Fibroblast of lung (primary cell): ENCODE measurements around the gene VPS13D.

Experiments used
- CTCF ChIP-seq, 2 donors: IDR thresholded peaks in 1 of 2; conservative IDR thresholded peaks in 1 of 2; 1 replicate in 1 of 2; 2 replicates in 1 of 2; pipeline ENCODE4 v1.5.1; 2011 to 2012; ENCODE audit warnings: low read length in 2 of 2, control low read depth in 1 of 2, inconsistent platforms in 1 of 2, low read depth in 1 of 2, mild to moderate bottlenecking in 1 of 2
- EZH2 ChIP-seq: IDR thresholded peaks from 2 replicates; pipeline ENCODE4 v1.5.1; 2012; ENCODE audit warnings: low read length, control low read depth, mild to moderate bottlenecking; ENCODE audit errors: missing control alignments

- no peak for TF ChIP-seq CTCF (conservative IDR thresholded peaks at IDR 0.05 in 1 of 2, IDR thresholded peaks at IDR 0.05 in 1 of 2; ENCODE audit: low read depth in 1 of 2, low read length in 2 of 2)
- no peak for TF ChIP-seq EZH2
Measured at GRCh38 chr1:12415038-12415466, 185.2 kb downstream of the VPS13D start.
